ENCODE data around the gene VRK1.

VRK1 gene

GRCh38 chr14:96792003-96792402 lies 5.2 kb upstream of the VRK1 start:
- DNase-seq (ENCODE audit: low spot score) = no peak

GRCh38 chr14:96792591-96792990 lies 4.6 kb upstream of the VRK1 start:
- no peak for DNase-seq (ENCODE audit: low spot score)

GRCh38 chr14:96793547-96793946 lies 3.6 kb upstream of the VRK1 start:
- no peak for DNase-seq (ENCODE audit: low spot score)

- no peak for DNase-seq (ENCODE audit: low spot score)
Observed at GRCh38 chr14:96795109-96795828, 1.9 kb upstream of the VRK1 start.

- DNase-seq (ENCODE audit: low spot score) = peak; percentile 18
Observed at GRCh38 chr14:96797582-96798349, 584 bp downstream of the VRK1 start.

GRCh38 chr14:96798956-96799355 lies 1.8 kb downstream of the VRK1 start:
- DNase-seq (ENCODE audit: low spot score) = no peak

- no peak for DNase-seq (ENCODE audit: low spot score)
Observed at GRCh38 chr14:96799489-96800054, 2.4 kb downstream of the VRK1 start.

GRCh38 chr14:96801931-96802330 lies 4.7 kb downstream of the VRK1 start:
- no peak for DNase-seq (ENCODE audit: low spot score)

GRCh38 chr14:96802963-96803362 lies 5.8 kb downstream of the VRK1 start:
- no peak for DNase-seq (ENCODE audit: low spot score)

GRCh38 chr14:96803958-96804357 lies 6.8 kb downstream of the VRK1 start:
- DNase-seq (ENCODE audit: low spot score) = no peak

- DNase-seq (ENCODE audit: low spot score) = no peak
Observed at GRCh38 chr14:96804895-96805294, 7.7 kb downstream of the VRK1 start.

GRCh38 chr14:96805956-96806355 lies 8.8 kb downstream of the VRK1 start:
- DNase-seq (ENCODE audit: low spot score) = no peak

GRCh38 chr14:96806836-96807235 lies 9.7 kb downstream of the VRK1 start:
- no peak for DNase-seq (ENCODE audit: low spot score)

GRCh38 chr14:96808619-96809406 lies 11.6 kb downstream of the VRK1 start:
- no peak for DNase-seq (ENCODE audit: low spot score)

GRCh38 chr14:96811265-96811664 lies 14.1 kb downstream of the VRK1 start:
- peak; percentile 63 for DNase-seq (ENCODE audit: low spot score)

- no peak for DNase-seq (ENCODE audit: low spot score)
Observed at GRCh38 chr14:96811985-96812667, 14.9 kb downstream of the VRK1 start.

GRCh38 chr14:96816281-96816680 lies 19.1 kb downstream of the VRK1 start:
- no peak for DNase-seq (ENCODE audit: low spot score)

- no peak for DNase-seq (ENCODE audit: low spot score)
Observed at GRCh38 chr14:96817750-96818666, 20.8 kb downstream of the VRK1 start.

- no peak for DNase-seq (ENCODE audit: low spot score)
Observed at GRCh38 chr14:96821501-96821900, 24.3 kb downstream of the VRK1 start.

GRCh38 chr14:96823652-96824051 lies 26.5 kb downstream of the VRK1 start:
- no peak for DNase-seq (ENCODE audit: low spot score)

- peak; percentile 62 for DNase-seq (ENCODE audit: low spot score)
Observed at GRCh38 chr14:96824283-96824682, 27.1 kb downstream of the VRK1 start.

All from AG08395 (cell line).